Osteoblast (primary cell): ENCODE data around the gene SH3YL1. TPM values are rescaled to one million over a fixed set of nuclear protein-coding genes. Genes with fewer than 3 reads are reported as not detected.

Experiments
- DNase-seq: peaks from one replicate; pipeline ENCODE4 v3.0.0; 2011; ENCODE audit warnings: low spot score, mixed read lengths; ENCODE audit not compliant: insufficient read length; ENCODE audit errors: missing footprints
- H2AFZ ChIP-seq: 2 replicates; pipeline ENCODE4 v1.6.0; 2011; ENCODE audit warnings: mild to moderate bottlenecking, low read length
- H3K27ac ChIP-seq: 2 replicates; pipeline ENCODE4 v1.5.1; 2011; ENCODE audit warnings: mild to moderate bottlenecking, low read depth, low read length, moderate library complexity
- H3K27me3 ChIP-seq: 2 replicates; pipeline ENCODE4 v1.6.0; 2012; ENCODE audit warnings: mild to moderate bottlenecking, control low read depth, inconsistent platforms, low read length, moderate library complexity; ENCODE audit not compliant: insufficient read depth
- H3K36me3 ChIP-seq: 2 replicates; pipeline ENCODE4 v1.5.1; 2011; ENCODE audit warnings: mild to moderate bottlenecking, low read length, control low read depth, moderate library complexity; ENCODE audit not compliant: insufficient read depth
- H3K4me1 ChIP-seq: 2 replicates; pipeline ENCODE4 v1.5.1; 2011; ENCODE audit warnings: mild to moderate bottlenecking, low read length, control low read depth, moderate library complexity; ENCODE audit not compliant: insufficient read depth
- H3K4me2 ChIP-seq: 2 replicates; pipeline ENCODE4 v1.6.0; 2011; ENCODE audit warnings: mild to moderate bottlenecking, low read length; ENCODE audit not compliant: insufficient read depth
- H3K4me3 ChIP-seq: fragments of 200-600 bp; sonication (generic); 3 replicates; pipeline ENCODE4 v1.5.1; 2012; ENCODE audit warnings: mild to moderate bottlenecking, low read length, inconsistent platforms; ENCODE audit not compliant: insufficient read depth
- H3K79me2 ChIP-seq: 2 replicates; pipeline ENCODE4 v1.6.0; 2012; ENCODE audit warnings: mild to moderate bottlenecking, low read length, control low read depth, inconsistent platforms; ENCODE audit not compliant: insufficient read depth
- H3K9me3 ChIP-seq: 2 replicates; pipeline ENCODE4 v1.5.1; 2011; ENCODE audit warnings: low read depth, low read length, control low read depth
- H4K20me1 ChIP-seq: 2 replicates; pipeline ENCODE4 v1.6.0; 2012; ENCODE audit warnings: mild to moderate bottlenecking, low read length, control low read depth; ENCODE audit not compliant: insufficient read depth
- CTCF ChIP-seq: IDR thresholded peaks from 2 replicates; pipeline ENCODE4 v1.5.1; 2011; ENCODE audit warnings: mild to moderate bottlenecking, low read depth, low read length, moderate library complexity; ENCODE audit errors: extremely low read depth
- total RNA-seq: library from RNA; depleted of rRNA; stranded (reverse); fragments of >200 nt; gene quantifications from 2 replicates; pipeline ENCODE4 v1.2.3, GENCODE V29; 2012

Gene SH3YL1
- total RNA-seq, 1 donor = 52.1 TPM

DNA sequence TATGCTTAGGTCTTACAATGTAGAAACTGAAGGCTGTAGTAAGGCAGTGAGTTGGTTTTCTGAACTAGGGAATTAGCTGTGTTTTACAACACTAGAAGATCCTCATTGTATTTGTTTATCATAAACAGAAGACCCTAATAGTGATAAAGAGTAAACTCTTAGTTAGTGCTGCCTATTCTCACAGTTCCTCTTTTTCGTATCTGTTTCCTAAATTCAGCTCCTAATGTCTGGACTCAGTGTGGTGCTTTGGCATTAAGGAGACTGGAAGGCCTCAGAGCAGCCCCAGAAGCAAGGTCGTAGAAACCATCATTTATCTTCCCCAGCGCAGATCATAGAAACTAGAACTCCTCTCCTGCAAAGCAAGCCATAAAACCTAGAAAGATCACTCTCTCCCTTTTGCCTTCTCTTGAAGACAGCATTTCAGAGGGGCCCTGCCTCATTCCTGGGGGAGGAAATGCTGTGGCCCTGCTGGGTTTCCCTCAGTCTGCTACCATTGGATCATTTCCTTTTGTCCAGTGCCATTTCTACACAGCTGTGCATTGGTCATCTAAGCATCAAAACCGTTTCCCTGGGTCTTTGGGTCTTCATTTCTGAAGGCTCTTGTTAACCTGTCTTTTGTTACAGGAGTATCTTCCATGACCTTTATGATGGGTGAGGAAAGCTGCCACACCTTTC lies 5.7 kb upstream of the SH3YL1 start:
- no peak overlapping the region for H3K4me3 ChIP-seq
- no peak overlapping the region for H2AFZ ChIP-seq
- no peaks in the 10 kb centered on the region for H3K9me3 ChIP-seq
- H3K4me2 ChIP-seq = no peak overlapping the region
- no peak for DNase-seq
- H4K20me1 ChIP-seq = peaks cover 44% of the 10 kb centered on the region
- H3K27ac ChIP-seq = no peak overlapping the region
- H3K27me3 ChIP-seq = no peaks in the 10 kb centered on the region
- H3K79me2 ChIP-seq = peaks cover 97% of the 10 kb centered on the region
- peaks cover 7% of the 10 kb centered on the region for H3K4me1 ChIP-seq
- H3K36me3 ChIP-seq = peaks cover 4% of the 10 kb centered on the region
- no peak for TF ChIP-seq CTCF

DNA sequence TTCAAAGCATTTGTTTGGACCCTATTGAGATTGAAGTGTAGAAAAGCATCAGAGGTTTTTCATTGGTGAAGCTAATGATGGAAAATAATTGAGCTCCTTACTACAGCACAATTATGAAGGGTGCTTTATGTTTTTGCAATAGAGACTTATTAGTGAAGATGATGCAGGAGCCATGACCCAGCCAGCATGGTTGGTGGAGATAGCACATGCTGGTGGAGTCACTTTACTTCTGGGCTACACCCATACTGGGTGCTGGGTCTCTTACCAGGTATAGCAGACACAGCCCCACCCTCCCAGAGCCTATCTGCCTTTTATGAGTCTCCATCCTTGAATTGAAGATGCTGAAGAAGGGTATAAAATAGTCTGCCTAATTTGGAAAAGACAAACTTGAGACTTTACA lies 4.5 kb upstream of the SH3YL1 start:
- no peak for TF ChIP-seq CTCF
- no peak for DNase-seq
- Histone ChIP-seq H4K20me1 (peaks cover 44% of the 10 kb centered on the region), H2AFZ (no peak overlapping the region), H3K27ac (no peak overlapping the region), H3K4me1 (peaks cover 7% of the 10 kb centered on the region), H3K4me2 (no peak overlapping the region), H3K79me2 (peaks cover 93% of the 10 kb centered on the region), H3K36me3 (peaks cover 4% of the 10 kb centered on the region), H3K27me3 (no peaks in the 10 kb centered on the region), H3K9me3 (no peaks in the 10 kb centered on the region), H3K4me3 (no peak overlapping the region)

GRCh38 chr2:264493-265468 lies 949 bp upstream of the SH3YL1 start, which contains the start of gene ACP1:
Gene ACP1, plus strand, starts transcription at chr2:264947. Its CDS starts 18 bp downstream, at chr2:264965.
- H3K4me3 ChIP-seq = peak within 1 kb of the TSS; percentile 99
- H3K27me3 ChIP-seq = no peaks in the 10 kb centered on the region
- peaks cover 67% of the 10 kb centered on the region for H3K79me2 ChIP-seq
- peaks cover 7% of the 10 kb centered on the region for H3K4me1 ChIP-seq
- no peaks in the 10 kb centered on the region for H3K36me3 ChIP-seq
- H3K4me2 ChIP-seq = peak within 1 kb of the TSS; percentile 97
- no peak for TF ChIP-seq CTCF
- H4K20me1 ChIP-seq = peaks cover 20% of the 10 kb centered on the region
- H3K9me3 ChIP-seq = no peaks in the 10 kb centered on the region
- H3K27ac ChIP-seq = peak within 1 kb of the TSS; percentile 93
- peak within 1 kb of the TSS; percentile 98 for H2AFZ ChIP-seq
- DNase-seq = peak; percentile 100
